ENCODE results near the gene SLC40A1. TPM values are rescaled to one million over a fixed set of nuclear protein-coding genes. Genes with fewer than 3 reads are reported as not detected.

Gene SLC40A1
- total and polyA plus RNA-seq, 2 of the 13 experiments (the other 11 are each of a cell fraction or from before 2014, with no cell fraction given), result 10.6 to 24.9 TPM

DNA sequence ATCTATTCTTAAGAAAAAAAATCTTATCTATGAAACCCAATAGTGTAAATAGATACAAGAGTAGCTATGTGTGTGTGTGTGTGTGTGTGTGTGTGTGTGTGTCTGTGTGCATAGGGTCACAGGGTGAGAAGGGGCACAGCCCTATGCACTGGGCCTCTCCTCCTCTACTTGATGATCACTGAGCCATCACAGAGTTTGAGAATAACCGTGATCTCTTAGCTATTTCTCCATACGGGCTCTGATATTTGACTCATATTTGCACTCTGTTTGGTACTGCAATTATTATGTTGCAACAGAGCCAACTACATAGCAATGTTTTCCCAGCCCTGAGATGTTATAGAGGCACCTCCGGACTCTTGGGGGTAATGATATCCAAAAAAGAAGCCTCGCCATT, 28.8 kb upstream of the SLC40A1 start (continued):
- TF ChIP-seq, protein P1, sequence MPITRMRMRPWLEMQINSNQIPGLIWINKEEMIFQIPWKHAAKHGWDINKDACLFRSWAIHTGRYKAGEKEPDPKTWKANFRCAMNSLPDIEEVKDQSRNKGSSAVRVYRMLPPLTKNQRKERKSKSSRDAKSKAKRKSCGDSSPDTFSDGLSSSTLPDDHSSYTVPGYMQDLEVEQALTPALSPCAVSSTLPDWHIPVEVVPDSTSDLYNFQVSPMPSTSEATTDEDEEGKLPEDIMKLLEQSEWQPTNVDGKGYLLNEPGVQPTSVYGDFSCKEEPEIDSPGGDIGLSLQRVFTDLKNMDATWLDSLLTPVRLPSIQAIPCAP (CRISPR knock-in tag; IDR thresholded peaks at IDR 0.05; ENCODE audit: low read depth), result no peak
- TF ChIP-seq ZNF501 (CRISPR knock-in tag; IDR thresholded peaks at IDR 0.05) (no peak), ZMYM4 (CRISPR knock-in tag; IDR thresholded peaks at IDR 0.05) (0 out of 2 replicates have a peak, but pooled peaks have one; percentile 14), SMAD3 (CRISPR knock-in tag; IDR thresholded peaks at IDR 0.05) (no peak), ZNF614 (CRISPR knock-in tag; IDR thresholded peaks at IDR 0.05; ENCODE audit: borderline replicate concordance) (no peak), TOPORS (CRISPR knock-in tag; IDR thresholded peaks at IDR 0.05) (no peak), ZNF83 (CRISPR knock-in tag; IDR thresholded peaks at IDR 0.05; ENCODE audit: borderline replicate concordance) (no peak), CEBPG (CRISPR knock-in tag; IDR thresholded peaks at IDR 0.05) (peak; percentile 50; the same call in 1 of the 2 replicates), ZBTB21 (CRISPR knock-in tag; IDR thresholded peaks at IDR 0.05) (no peak), GATA4 (IDR thresholded peaks at IDR 0.05; ENCODE audit: borderline replicate concordance, low read depth) (no peak), ZBTB3 (CRISPR knock-in tag; IDR thresholded peaks at IDR 0.05; ENCODE audit: borderline replicate concordance, low read depth) (no peak), FLYWCH1 (CRISPR knock-in tag; IDR thresholded peaks at IDR 0.05) (no peak)
- TF ChIP-seq, protein P2, sequence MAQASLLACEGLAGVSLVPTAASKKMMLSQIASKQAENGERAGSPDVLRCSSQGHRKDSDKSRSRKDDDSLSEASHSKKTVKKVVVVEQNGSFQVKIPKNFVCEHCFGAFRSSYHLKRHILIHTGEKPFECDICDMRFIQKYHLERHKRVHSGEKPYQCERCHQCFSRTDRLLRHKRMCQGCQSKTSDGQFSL (CRISPR knock-in tag; IDR thresholded peaks at IDR 0.05), result no peak
- TF ChIP-seq, protein P3, sequence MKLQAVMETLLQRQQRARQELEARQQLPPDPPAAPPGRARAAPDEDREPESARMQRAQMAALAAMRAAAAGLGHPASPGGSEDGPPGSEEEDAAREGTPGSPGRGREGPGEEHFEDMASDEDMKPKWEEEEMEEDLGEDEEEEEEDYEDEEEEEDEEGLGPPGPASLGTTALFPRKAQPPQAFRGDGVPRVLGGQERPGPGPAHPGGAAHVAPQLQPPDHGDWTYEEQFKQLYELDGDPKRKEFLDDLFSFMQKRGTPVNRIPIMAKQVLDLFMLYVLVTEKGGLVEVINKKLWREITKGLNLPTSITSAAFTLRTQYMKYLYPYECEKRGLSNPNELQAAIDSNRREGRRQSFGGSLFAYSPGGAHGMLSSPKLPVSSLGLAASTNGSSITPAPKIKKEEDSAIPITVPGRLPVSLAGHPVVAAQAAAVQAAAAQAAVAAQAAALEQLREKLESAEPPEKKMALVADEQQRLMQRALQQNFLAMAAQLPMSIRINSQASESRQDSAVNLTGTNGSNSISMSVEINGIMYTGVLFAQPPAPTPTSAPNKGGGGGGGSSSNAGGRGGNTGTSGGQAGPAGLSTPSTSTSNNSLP (IDR thresholded peaks at IDR 0.05; ENCODE audit: low read depth, low read length), result peak; percentile 41; the same call in 1 of the 2 replicates
